ENCODE results near the gene NOS3.

DNA sequence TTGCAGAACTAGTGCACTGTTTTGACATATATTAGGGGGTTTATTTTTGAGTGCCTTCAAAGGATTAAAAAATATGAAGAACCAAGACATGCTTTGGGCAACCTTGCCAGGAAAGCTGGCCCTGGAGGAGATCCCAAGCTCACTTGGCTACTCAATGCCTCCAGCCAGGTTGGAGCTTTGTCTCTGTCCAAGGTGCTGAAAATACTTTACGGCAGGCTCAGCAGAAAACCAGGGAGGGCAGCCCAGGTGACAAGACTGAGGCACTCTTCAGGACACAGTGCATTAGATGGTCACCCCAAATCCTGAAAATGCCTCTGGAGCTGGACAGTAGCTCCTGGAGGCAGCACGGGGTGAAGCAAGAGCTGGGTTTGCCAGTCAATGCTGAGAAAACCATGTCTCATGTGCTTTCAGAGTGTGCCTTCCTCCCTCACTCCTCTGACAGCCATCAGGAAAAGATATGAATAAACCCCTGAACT, 6.9 kb upstream of the NOS3 start:
- TF ChIP-seq, protein P1, sequence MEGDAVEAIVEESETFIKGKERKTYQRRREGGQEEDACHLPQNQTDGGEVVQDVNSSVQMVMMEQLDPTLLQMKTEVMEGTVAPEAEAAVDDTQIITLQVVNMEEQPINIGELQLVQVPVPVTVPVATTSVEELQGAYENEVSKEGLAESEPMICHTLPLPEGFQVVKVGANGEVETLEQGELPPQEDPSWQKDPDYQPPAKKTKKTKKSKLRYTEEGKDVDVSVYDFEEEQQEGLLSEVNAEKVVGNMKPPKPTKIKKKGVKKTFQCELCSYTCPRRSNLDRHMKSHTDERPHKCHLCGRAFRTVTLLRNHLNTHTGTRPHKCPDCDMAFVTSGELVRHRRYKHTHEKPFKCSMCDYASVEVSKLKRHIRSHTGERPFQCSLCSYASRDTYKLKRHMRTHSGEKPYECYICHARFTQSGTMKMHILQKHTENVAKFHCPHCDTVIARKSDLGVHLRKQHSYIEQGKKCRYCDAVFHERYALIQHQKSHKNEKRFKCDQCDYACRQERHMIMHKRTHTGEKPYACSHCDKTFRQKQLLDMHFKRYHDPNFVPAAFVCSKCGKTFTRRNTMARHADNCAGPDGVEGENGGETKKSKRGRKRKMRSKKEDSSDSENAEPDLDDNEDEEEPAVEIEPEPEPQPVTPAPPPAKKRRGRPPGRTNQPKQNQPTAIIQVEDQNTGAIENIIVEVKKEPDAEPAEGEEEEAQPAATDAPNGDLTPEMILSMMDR (IDR thresholded peaks at IDR 0.05), result no peak
- TF ChIP-seq POLR2A (IDR thresholded peaks at IDR 0.05), result no peak
